Activated CD8-positive, alpha-beta memory T cell treated with anti-CD3 and anti-CD28 coated beads for 36 hours (primary cell): ENCODE measurements around the gene TENM4. TPM values are rescaled to one million over a fixed set of nuclear protein-coding genes. Genes with fewer than 3 reads are reported as not detected.
"Not testable (repeated sequence)": the region's sequence is repeated elsewhere in the genome, so short reads cannot be mapped to it uniquely, and the experiment has no call there.

ENCODE experiments used
- CTCF ChIA-PET: fragments of 350-600 bp; sonication (Branson Sonifier 250); formaldehyde crosslinking; loops from one replicate; lab custom pipeline; 2021; ENCODE audit warnings: antibody characterized with exemption; lab: Charles Lee
- POLR2A ChIA-PET: fragments of 350-600 bp; sonication (Branson Sonifier 250); formaldehyde crosslinking; loops from one replicate; lab custom pipeline; 2021; ENCODE audit warnings: antibody characterized with exemption; lab: Charles Lee
- total RNA-seq, 2 experiments: library from RNA; stranded (reverse); gene quantifications; one replicate each; pipeline ENCODE4 v1.2.3, GENCODE V29; 2021

TENM4 gene
- total RNA-seq, 2 experiments from 2014 or later = not detected

GRCh38 chr11:78985663-78986062 lies 455.2 kb downstream of the TENM4 start:
- CTCF ChIA-PET = no interaction called here

GRCh38 chr11:78982473-78982872 lies 458.4 kb downstream of the TENM4 start:
- ChIA-PET POLR2A (no interaction called here), CTCF (interaction anchor here (1.4 kb wide), 1 partner anchor 337 kb away, joined by 3 read pairs; no protein-coding TSS in a partner anchor)

More at GRCh38 chr11:78985663-78986062, 455.2 kb downstream of the TENM4 start:
- POLR2A ChIA-PET = no interaction called here

GRCh38 chr11:78981153-78981552 lies 459.7 kb downstream of the TENM4 start:
- ChIA-PET POLR2A (no interaction called here), CTCF (interaction anchor here (1.4 kb wide), 1 partner anchor 335 kb away, joined by 3 read pairs; no protein-coding TSS in a partner anchor)

GRCh38 chr11:78978831-78979230 lies 462.0 kb downstream of the TENM4 start:
- POLR2A ChIA-PET = no interaction called here
- CTCF ChIA-PET = no interaction called here

GRCh38 chr11:78977848-78978247 lies 463.0 kb downstream of the TENM4 start:
- POLR2A ChIA-PET, CTCF ChIA-PET: not testable (repeated sequence)

GRCh38 chr11:78977009-78977408 lies 463.8 kb downstream of the TENM4 start:
- POLR2A ChIA-PET = no interaction called here
- CTCF ChIA-PET = no interaction called here

GRCh38 chr11:78975081-78975480 lies 465.7 kb downstream of the TENM4 start:
- ChIA-PET POLR2A (no interaction called here), CTCF (no interaction called here)

GRCh38 chr11:78973876-78974275 lies 467.0 kb downstream of the TENM4 start:
- ChIA-PET CTCF (no interaction called here), POLR2A (no interaction called here)

- ChIA-PET CTCF (no interaction called here), POLR2A (no interaction called here)
Observed at GRCh38 chr11:78972590-78972989, 468.2 kb downstream of the TENM4 start.

GRCh38 chr11:78972177-78972576 lies 468.7 kb downstream of the TENM4 start:
- CTCF ChIA-PET = no interaction called here
- POLR2A ChIA-PET = no interaction called here

GRCh38 chr11:78967811-78968210 lies 473.0 kb downstream of the TENM4 start:
- POLR2A ChIA-PET = no interaction called here
- CTCF ChIA-PET = no interaction called here

GRCh38 chr11:78965432-78965831 lies 475.4 kb downstream of the TENM4 start:
- ChIA-PET CTCF (no interaction called here), POLR2A (no interaction called here)

GRCh38 chr11:78961937-78962701 lies 478.7 kb downstream of the TENM4 start:
- CTCF ChIA-PET = no interaction called here
- POLR2A ChIA-PET = no interaction called here

GRCh38 chr11:78961247-78961646 lies 479.6 kb downstream of the TENM4 start:
- POLR2A ChIA-PET = no interaction called here
- CTCF ChIA-PET = no interaction called here

GRCh38 chr11:78958444-78958843 lies 482.4 kb downstream of the TENM4 start:
- ChIA-PET POLR2A (interaction anchor here (0.6 kb wide), 1 partner anchor 160 kb away, joined by 3 read pairs; no protein-coding TSS in a partner anchor), CTCF (no interaction called here)

- ChIA-PET CTCF (no interaction called here), POLR2A (no interaction called here)
Observed at GRCh38 chr11:78957476-78958245, 483.2 kb downstream of the TENM4 start.

GRCh38 chr11:78954696-78955095 lies 486.1 kb downstream of the TENM4 start:
- ChIA-PET CTCF (no interaction called here), POLR2A (no interaction called here)

GRCh38 chr11:78954261-78954660 lies 486.6 kb downstream of the TENM4 start:
- ChIA-PET CTCF (no interaction called here), POLR2A (no interaction called here)

- ChIA-PET POLR2A (no interaction called here), CTCF (no interaction called here)
Observed at GRCh38 chr11:78952890-78953289, 487.9 kb downstream of the TENM4 start.

- POLR2A ChIA-PET = no interaction called here
- CTCF ChIA-PET = no interaction called here
Observed at GRCh38 chr11:78952175-78952574, 488.7 kb downstream of the TENM4 start.
